Memory B cell (primary cell): ENCODE measurements around the gene MRLN.
"Not testable (repeated sequence)": the region's sequence is repeated elsewhere in the genome, so short reads cannot be mapped to it uniquely, and the experiment has no call there.

ENCODE experiments used
- ATAC-seq: fragments of 150-1000 bp; cut with Tn5 transposase; 2 replicates; pipeline ENCODE4 v1.10.0; 2021; ENCODE audit warnings: low read depth, mild to moderate bottlenecking, moderate library complexity
- DNase-seq, 2 donors: peaks; one replicate each; pipeline ENCODE4 v3.0.0; 2022; ENCODE audit warnings: low spot score in 2 of 2
- H3K27ac Mint-ChIP-seq: one replicate; pipeline ENCODE4 v1.8.0; 2022; ENCODE audit warnings: mild to moderate bottlenecking, moderate library complexity, mixed read lengths
- H3K27me3 Mint-ChIP-seq: one replicate; pipeline ENCODE4 v1.8.0; 2022; ENCODE audit warnings: mixed read lengths
- H3K36me3 Mint-ChIP-seq: one replicate; pipeline ENCODE4 v1.8.0; 2022; ENCODE audit warnings: mild to moderate bottlenecking, mixed read lengths
- H3K4me1 Mint-ChIP-seq: one replicate; pipeline ENCODE4 v1.8.0; 2022; ENCODE audit warnings: mixed read lengths
- H3K4me3 Mint-ChIP-seq: one replicate; pipeline ENCODE4 v1.8.0; 2022; ENCODE audit warnings: mild to moderate bottlenecking, moderate library complexity, mixed read lengths
- H3K9me3 Mint-ChIP-seq: one replicate; pipeline ENCODE4 v1.8.0; 2022; ENCODE audit warnings: mixed read lengths

MRLN gene

DNA sequence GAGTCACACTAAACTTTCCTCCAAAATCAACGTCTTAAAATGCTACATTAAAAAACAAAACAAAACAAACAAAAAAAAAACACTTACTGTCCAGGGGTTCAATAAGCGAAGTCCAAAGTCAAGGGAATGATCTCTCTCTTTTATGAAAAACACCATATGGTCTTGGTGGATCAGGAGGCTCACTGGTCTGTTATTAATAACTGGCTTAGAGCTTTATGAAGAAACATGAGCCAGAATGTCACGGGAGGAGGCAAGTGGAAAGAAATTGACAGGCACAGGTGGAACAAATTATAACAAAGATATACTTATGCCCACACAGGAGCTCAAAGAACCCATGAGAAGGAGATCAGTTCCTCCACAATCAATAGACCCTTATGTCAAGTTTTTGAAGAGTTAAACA is at the start of gene MRLN:
Gene MRLN, minus strand, starts transcription at position 189 of the 400 bp plus-strand sequence.
- H3K4me3 Mint-ChIP-seq, result no peak within 1 kb of the TSS
- H3K27ac Mint-ChIP-seq, result no peak within 1 kb of the TSS
- H3K27me3 Mint-ChIP-seq, result peaks cover 4% of the 10 kb centered on the region
- ATAC-seq, result no peak
- H3K36me3 Mint-ChIP-seq, result no peaks in the 10 kb centered on the region
- H3K4me1 Mint-ChIP-seq, result no peaks in the 10 kb centered on the region
- no peaks in the 10 kb centered on the region for H3K9me3 Mint-ChIP-seq
- DNase-seq, result no peak

DNA sequence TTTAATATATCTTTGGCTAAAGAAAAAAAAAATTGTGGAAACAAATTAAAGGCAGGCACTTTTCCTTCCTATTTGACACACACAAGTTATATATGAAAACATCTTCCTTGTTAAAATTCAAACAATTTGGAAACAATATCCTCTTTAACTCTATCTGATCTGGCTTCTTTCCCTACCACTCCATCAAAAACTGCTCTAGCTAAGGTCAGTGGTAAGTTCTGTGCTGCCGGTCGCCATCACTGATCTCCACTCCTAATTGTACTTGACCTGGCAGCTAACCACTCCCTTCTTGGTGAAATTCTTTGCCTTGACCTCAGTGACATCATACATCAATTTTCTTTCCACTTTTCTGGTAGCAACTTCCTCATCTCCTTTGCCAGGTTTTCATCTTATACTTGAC is 47.9 kb upstream of the MRLN start:
- Mint-ChIP-seq H3K36me3 (peaks cover 55% of the 10 kb centered on the region), H3K9me3 (no peaks in the 10 kb centered on the region), H3K4me3 (no peak overlapping the region), H3K4me1 (peaks cover 5% of the 10 kb centered on the region), H3K27ac (peak overlapping the region; percentile 15), H3K27me3 (no peaks in the 10 kb centered on the region)
- ATAC-seq (no peak), DNase-seq (no peak)

DNA sequence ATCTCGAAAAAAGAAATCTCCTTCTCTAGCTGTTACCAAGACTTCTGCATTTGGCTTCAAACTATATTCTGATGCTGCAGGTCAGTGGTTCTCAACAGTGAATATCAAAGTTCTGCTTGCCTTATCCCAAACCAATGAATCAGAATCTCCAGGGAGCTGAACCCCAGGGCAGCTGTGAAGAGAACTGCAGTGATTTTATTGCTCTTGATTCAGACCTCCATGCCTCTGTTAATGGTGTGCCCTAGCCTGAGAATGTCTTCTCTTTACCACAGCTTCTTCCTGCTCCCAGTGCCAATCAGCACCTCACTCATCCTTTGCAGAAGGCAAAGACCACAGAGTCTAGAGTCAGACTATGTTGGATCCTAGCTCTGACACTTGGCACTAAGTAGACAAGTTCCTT is 46.2 kb upstream of the MRLN start:
- Mint-ChIP-seq H3K27ac (no peak overlapping the region), H3K36me3 (peaks cover 59% of the 10 kb centered on the region), H3K4me1 (peaks cover 5% of the 10 kb centered on the region)

DNA sequence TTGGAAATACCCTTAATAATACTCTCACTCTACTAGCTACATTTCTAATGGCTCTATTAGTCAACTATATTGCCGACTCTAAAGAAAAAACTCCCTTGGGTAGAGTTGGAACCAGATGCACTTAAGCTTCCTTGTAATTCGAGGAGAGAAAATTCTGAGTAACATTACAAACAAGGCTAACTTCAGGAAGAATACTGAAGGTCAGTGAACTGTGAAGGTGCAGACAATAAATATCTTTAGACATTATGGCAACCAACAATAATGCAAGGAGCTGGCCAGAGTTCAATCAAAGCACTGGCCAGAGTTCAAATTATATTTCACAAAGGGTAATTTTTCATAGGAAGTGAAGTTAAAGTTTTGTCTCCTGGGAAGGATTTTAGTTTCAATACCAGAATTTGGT is 40.7 kb upstream of the MRLN start:
- ATAC-seq (no peak), DNase-seq (no peak)
- H3K9me3 Mint-ChIP-seq, result no peaks in the 10 kb centered on the region
- no peak overlapping the region for H3K27ac Mint-ChIP-seq
- H3K4me1 Mint-ChIP-seq, result no peaks in the 10 kb centered on the region
- no peaks in the 10 kb centered on the region for H3K27me3 Mint-ChIP-seq
- peaks cover 54% of the 10 kb centered on the region for H3K36me3 Mint-ChIP-seq
- H3K4me3 Mint-ChIP-seq, result no peak overlapping the region

More for the DNA sequence above, 46.2 kb upstream of the MRLN start:
- Mint-ChIP-seq H3K4me3 (no peak overlapping the region), H3K9me3 (no peaks in the 10 kb centered on the region), H3K27me3 (no peaks in the 10 kb centered on the region)
- DNase-seq, result no peak
- ATAC-seq, result no peak

DNA sequence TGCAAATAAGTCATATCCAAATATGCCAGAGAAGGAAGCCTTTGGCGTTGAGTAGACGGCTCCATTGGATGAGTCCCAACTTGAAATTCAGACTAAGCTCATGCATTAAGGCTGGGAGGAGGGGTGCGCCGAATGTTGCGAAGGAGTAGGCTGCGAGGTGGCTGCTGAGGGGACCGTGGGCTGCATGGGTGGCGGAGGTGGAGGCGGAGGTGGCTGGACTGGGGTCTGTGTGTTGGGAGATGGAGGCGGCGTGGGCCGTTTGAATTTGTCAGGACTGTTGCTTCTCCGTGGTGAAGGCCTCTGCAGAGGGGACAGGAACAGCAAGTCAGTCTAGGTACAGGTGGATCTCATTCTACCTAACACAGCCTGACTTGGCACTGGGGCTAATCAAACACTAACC is 39.6 kb upstream of the MRLN start:
- Mint-ChIP-seq H3K27ac (no peak overlapping the region), H3K36me3 (peaks cover 48% of the 10 kb centered on the region), H3K9me3 (no peaks in the 10 kb centered on the region), H3K27me3 (no peaks in the 10 kb centered on the region), H3K4me3 (no peak overlapping the region), H3K4me1 (no peaks in the 10 kb centered on the region)
- DNase-seq (no peak), ATAC-seq (no peak)

DNA sequence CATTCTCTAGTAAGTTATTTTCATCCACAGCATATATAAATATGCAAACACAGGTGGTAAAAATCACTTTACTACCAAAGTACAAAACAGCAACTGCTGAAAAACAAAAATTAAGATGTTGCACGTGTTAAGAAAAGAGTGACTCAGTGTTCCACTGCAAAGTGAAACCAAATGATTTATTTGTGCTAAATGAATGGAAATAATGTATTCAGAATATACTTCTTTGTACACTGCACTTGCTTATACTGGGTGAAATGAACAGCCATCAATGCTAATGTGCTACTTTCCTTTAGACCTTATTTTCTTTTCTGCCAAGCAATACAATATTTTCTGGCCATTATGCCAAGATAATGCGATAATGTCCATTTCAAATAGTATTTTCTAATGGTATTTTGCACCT is 38.3 kb upstream of the MRLN start:
- no peak overlapping the region for H3K4me3 Mint-ChIP-seq
- ATAC-seq (no peak), DNase-seq (no peak)
- H3K4me1 Mint-ChIP-seq, result no peaks in the 10 kb centered on the region
- no peaks in the 10 kb centered on the region for H3K27me3 Mint-ChIP-seq
- H3K27ac Mint-ChIP-seq, result no peak overlapping the region
- peaks cover 40% of the 10 kb centered on the region for H3K36me3 Mint-ChIP-seq
- no peaks in the 10 kb centered on the region for H3K9me3 Mint-ChIP-seq

DNA sequence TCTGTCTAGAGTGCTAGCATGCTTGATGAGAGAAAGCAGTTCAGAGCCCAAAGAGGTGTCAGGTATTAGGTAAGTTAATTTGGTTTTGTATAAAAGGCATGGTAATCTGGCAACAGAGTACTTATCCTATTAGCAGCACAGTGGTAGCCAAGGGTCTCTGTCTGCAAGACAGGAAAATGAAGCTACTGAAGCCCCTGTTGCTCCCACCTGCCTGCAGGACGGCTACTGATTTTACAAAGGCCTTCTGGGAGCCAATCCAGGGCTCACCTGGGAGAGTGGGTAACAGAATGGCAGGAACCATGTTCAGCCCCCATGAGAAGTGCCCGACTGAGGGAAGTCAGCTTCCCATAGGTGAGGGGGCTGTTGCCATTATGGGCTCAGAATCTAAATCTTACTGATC is 36.8 kb upstream of the MRLN start:
- not testable (repeated sequence) for DNase-seq, H3K27me3 Mint-ChIP-seq, H3K4me3 Mint-ChIP-seq, H3K9me3 Mint-ChIP-seq, H3K4me1 Mint-ChIP-seq, ATAC-seq
- peaks cover 31% of the 10 kb centered on the region for H3K36me3 Mint-ChIP-seq
- H3K27ac Mint-ChIP-seq, result peak overlapping the region; percentile 72

GRCh38 chr10:59788914-59789313 is 35.7 kb upstream of the MRLN start:
- not testable (repeated sequence) for H3K9me3 Mint-ChIP-seq, H3K27ac Mint-ChIP-seq, ATAC-seq, DNase-seq, H3K4me3 Mint-ChIP-seq, H3K4me1 Mint-ChIP-seq, H3K27me3 Mint-ChIP-seq
- peaks cover 24% of the 10 kb centered on the region for H3K36me3 Mint-ChIP-seq

GRCh38 chr10:59787032-59787431 is 33.8 kb upstream of the MRLN start:
- not testable (repeated sequence) for H3K9me3 Mint-ChIP-seq, ATAC-seq, H3K36me3 Mint-ChIP-seq, DNase-seq, H3K27me3 Mint-ChIP-seq, H3K4me1 Mint-ChIP-seq, H3K4me3 Mint-ChIP-seq, H3K27ac Mint-ChIP-seq

DNA sequence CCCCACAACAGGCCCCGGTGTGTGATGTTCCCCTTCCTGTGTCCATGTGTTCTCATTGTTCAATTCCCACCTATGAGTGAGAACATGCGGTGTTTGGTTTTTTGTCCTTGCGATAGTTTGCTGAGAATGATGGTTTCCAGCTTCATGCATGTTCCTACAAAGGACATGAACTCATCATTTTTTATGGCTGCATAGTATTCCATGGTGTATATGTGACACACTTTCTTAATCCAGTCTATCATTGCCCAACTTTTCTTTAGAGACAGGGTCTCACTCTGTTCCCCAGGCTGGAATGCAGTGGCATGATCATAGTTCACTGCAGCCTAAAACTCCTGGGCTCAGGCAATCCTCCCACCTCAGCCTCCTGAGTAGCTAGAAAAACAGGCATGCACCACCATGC is 32.2 kb upstream of the MRLN start:
- H3K36me3 Mint-ChIP-seq, H3K27me3 Mint-ChIP-seq, DNase-seq, H3K9me3 Mint-ChIP-seq, H3K4me1 Mint-ChIP-seq, H3K27ac Mint-ChIP-seq, ATAC-seq, H3K4me3 Mint-ChIP-seq: not testable (repeated sequence)

- DNase-seq (no peak), ATAC-seq (no peak)
- H3K9me3 Mint-ChIP-seq, result peaks cover 6% of the 10 kb centered on the region
- H3K27ac Mint-ChIP-seq, result no peak overlapping the region
- H3K27me3 Mint-ChIP-seq, result no peaks in the 10 kb centered on the region
- no peak overlapping the region for H3K4me3 Mint-ChIP-seq
- no peaks in the 10 kb centered on the region for H3K36me3 Mint-ChIP-seq
- H3K4me1 Mint-ChIP-seq, result no peaks in the 10 kb centered on the region
Observed at GRCh38 chr10:59781511-59781910, 28.3 kb upstream of the MRLN start.

DNA sequence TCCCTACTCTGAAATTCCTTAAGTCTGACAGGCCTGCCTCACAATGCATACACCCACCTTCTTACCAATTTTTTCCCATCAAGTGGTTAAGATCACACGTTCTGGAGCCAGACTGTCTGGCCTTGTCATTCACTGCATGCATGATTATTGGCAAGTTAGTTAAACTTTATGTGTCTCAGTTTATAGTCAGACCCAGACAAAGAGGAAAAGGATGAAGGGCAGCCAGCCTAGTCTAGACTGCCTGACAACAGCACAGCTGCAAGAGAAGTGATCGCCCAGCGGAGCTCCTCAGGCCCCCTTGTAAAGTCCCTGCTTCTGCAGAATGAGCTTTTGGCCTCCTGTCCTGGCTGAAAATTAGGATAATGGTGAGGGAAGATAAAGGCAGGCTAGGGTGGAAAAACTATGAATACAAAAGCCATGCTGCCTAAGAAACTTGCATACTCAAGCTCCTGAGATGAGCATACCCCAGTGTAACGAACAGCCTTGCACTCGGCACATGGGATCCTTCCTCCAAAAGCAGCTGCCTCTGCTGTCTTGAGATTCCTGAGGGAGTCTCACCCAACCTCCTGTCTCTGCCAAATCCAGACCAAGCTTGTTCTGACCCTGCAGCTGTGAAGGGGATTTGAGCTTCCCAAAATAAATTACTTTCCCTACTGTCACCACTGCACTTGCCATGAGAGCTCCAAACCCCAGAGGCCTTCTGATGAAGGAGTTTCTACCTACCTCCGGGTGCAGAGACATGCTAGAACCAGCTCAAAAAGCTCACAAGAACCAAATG is 26.7 kb upstream of the MRLN start:
- Mint-ChIP-seq H3K4me1 (no peaks in the 10 kb centered on the region), H3K27me3 (peaks cover 1% of the 10 kb centered on the region), H3K4me3 (no peak overlapping the region), H3K36me3 (no peaks in the 10 kb centered on the region), H3K9me3 (peaks cover 6% of the 10 kb centered on the region), H3K27ac (no peak overlapping the region)
- ATAC-seq (no peak), DNase-seq (no peak)

- Mint-ChIP-seq H3K27me3 (peaks cover 4% of the 10 kb centered on the region), H3K9me3 (peaks cover 8% of the 10 kb centered on the region), H3K27ac (no peak overlapping the region), H3K4me3 (no peak overlapping the region), H3K4me1 (no peaks in the 10 kb centered on the region), H3K36me3 (peaks cover 2% of the 10 kb centered on the region)
- DNase-seq (no peak), ATAC-seq (no peak)
Observed at GRCh38 chr10:59774451-59774850, 21.2 kb upstream of the MRLN start.

DNA sequence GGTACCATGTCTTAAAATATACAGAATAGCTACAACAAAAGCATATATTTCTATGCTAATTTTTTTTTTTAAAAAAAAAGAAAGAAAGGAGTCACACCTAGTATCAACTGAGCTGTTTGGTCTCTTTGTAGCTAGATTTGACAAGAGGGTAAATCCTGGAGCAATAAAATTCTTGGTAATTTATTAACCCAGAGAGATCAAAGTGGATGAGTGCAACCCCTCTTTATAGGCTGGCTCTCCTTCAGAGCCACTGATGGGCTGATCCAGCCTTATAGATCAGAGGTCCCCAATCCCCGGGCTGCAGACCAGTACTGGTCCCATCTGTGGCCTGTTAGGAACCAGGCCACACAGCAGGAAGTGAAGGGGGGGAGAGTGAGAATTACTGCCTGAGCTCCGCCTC is 19.8 kb upstream of the MRLN start:
- ATAC-seq, result no peak
- DNase-seq, result no peak
- no peak overlapping the region for H3K4me3 Mint-ChIP-seq
- H3K9me3 Mint-ChIP-seq, result peaks cover 5% of the 10 kb centered on the region
- H3K27ac Mint-ChIP-seq, result no peak overlapping the region
- no peaks in the 10 kb centered on the region for H3K4me1 Mint-ChIP-seq
- H3K27me3 Mint-ChIP-seq, result peaks cover 4% of the 10 kb centered on the region
- H3K36me3 Mint-ChIP-seq, result peaks cover 2% of the 10 kb centered on the region

- Mint-ChIP-seq H3K4me3 (no peak overlapping the region), H3K9me3 (peaks cover 2% of the 10 kb centered on the region), H3K36me3 (peaks cover 2% of the 10 kb centered on the region), H3K27me3 (peaks cover 4% of the 10 kb centered on the region), H3K4me1 (no peaks in the 10 kb centered on the region), H3K27ac (no peak overlapping the region)
- no peak for ATAC-seq
- no peak for DNase-seq
Observed at GRCh38 chr10:59771162-59771807, 18.0 kb upstream of the MRLN start.
